Measurements from ENCODE around the gene ATE1. TPM values are rescaled to one million over a fixed set of nuclear protein-coding genes. Genes with fewer than 3 reads are reported as not detected.
A peak's percentile ranks its signal among the peaks of the same experiment; 100 is the strongest.
"Not testable (repeated sequence)": the region's sequence is repeated elsewhere in the genome, so short reads cannot be mapped to it uniquely, and the experiment has no call there.

ATE1 gene
- total RNA-seq, 1 donor from 2014 or later = 6.9 TPM

DNA sequence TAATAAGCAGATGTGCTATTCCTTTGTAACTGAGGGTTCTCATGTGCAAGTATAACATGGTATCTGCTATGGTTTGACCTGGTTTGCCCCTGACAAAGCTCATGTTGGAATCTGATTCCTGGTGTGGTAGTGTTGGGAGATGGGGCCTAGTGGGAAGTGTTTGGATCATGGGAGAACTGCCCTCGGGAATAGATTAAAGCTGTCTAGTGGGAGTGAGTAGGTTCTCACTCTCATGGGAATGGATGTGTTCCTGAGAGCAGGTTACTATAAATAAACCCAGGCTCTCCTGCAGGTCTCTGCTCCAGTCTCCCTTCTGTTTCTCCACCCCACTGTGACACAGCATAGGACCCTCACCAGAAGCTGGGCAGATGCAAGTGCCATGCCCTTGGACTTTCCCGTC lies 97.7 kb downstream of the ATE1 start:
- DNase-seq (ENCODE audit: low spot score in 2 of 2) = no peak
- Histone ChIP-seq H3K27me3 (no peaks in the 10 kb centered on the region), H3K9me3 (no peaks in the 10 kb centered on the region), H3K36me3 (peaks cover 5 to 8% of the 10 kb centered on the region in 2 donors), H3K27ac (no peak overlapping the region), H3K4me3 (no peak overlapping the region), H3K4me1 (no peaks in the 10 kb centered on the region)
- TF ChIP-seq, protein P1, sequence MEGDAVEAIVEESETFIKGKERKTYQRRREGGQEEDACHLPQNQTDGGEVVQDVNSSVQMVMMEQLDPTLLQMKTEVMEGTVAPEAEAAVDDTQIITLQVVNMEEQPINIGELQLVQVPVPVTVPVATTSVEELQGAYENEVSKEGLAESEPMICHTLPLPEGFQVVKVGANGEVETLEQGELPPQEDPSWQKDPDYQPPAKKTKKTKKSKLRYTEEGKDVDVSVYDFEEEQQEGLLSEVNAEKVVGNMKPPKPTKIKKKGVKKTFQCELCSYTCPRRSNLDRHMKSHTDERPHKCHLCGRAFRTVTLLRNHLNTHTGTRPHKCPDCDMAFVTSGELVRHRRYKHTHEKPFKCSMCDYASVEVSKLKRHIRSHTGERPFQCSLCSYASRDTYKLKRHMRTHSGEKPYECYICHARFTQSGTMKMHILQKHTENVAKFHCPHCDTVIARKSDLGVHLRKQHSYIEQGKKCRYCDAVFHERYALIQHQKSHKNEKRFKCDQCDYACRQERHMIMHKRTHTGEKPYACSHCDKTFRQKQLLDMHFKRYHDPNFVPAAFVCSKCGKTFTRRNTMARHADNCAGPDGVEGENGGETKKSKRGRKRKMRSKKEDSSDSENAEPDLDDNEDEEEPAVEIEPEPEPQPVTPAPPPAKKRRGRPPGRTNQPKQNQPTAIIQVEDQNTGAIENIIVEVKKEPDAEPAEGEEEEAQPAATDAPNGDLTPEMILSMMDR (IDR thresholded peaks at IDR 0.05) = no peak
- intact Hi-C loops (cut with DNase I) = no loop called here

DNA sequence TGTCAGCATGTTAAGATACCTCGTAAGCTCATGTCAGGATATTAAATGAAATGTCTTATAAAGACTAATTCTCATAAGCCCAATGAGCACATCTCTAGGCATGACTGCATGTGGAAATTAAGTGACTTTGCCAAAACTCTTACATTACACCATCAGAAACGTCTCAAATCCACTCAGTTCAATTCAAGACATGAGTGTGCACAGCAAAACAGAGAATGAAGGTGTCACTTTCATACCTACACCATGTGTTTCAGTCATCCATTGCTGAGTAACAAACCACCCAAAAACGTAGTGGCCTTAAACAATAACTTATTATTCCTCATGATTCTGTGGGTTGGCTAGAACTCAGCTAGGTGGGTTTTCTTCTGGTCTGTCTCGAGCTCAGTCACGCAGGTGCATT lies 99.8 kb downstream of the ATE1 start:
- Histone ChIP-seq H3K9me3 (no peaks in the 10 kb centered on the region), H3K4me1 (no peaks in the 10 kb centered on the region), H3K27me3 (no peaks in the 10 kb centered on the region), H3K27ac (no peak overlapping the region), H3K36me3 (peaks cover 5 to 8% of the 10 kb centered on the region in 2 donors), H3K4me3 (no peak overlapping the region)
- TF ChIP-seq, protein P1 (IDR thresholded peaks at IDR 0.05) = no peak
- no peak for DNase-seq (ENCODE audit: low spot score in 2 of 2)
- intact Hi-C loops (cut with DNase I) = loop anchor here (10.0 kb wide), 1 partner anchor 57 kb away; no protein-coding TSS in a partner anchor

DNA sequence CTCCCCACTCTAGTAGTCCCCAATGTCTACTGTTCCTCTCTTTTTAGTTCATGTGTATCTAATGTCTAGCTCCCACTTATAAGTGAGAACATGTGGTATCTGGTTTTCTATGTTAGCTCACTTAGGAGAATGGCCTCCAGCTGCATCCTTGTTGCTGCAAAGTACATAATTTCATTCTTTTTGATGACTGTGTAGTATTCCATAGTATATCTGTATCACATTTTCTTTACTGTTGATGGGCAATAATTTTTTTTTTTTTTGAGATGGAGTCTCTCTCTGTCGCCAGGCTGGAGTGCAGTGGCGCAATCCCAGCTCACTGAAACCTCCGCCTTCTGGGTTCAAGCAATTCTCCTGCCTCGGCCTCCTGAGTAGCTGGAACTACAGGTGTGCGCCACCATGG lies 101.1 kb downstream of the ATE1 start:
- not testable (repeated sequence) for H3K9me3 ChIP-seq; H3K27ac ChIP-seq; H3K27me3 ChIP-seq; DNase-seq (ENCODE audit: low spot score in 2 of 2); H3K4me1 ChIP-seq; H3K4me3 ChIP-seq; H3K36me3 ChIP-seq
- intact Hi-C loops (cut with DNase I) = loop anchor here (10.0 kb wide), 1 partner anchor 58 kb away; no protein-coding TSS in a partner anchor

DNA sequence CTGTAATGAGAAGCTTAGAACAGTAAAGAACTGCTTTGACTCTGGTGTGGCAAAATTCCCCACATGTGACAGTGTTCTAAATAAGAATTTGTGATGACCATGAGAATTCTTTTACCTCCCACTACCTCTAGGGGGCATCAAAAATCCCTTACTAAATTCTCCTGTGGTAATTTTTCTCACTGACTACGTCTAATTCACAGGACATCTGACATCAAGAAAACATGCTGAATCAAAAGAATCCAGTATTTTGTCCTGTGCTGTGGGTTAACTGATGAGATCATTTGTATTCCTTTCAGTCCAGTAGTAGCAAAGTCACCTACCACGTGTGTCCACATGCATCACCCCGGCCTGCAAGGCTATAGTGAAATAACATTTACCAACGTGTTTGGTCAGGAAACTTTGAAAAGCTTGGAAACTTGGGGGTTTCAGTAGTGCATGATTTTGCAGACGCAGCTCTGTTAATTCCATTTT lies 103.8 kb downstream of the ATE1 start:
- peaks cover 5 to 8% of the 10 kb centered on the region in 2 donors for H3K36me3 ChIP-seq
- H3K27me3 ChIP-seq = no peaks in the 10 kb centered on the region
- intact Hi-C loops (cut with DNase I) = loop anchor here (10.0 kb wide), 1 partner anchor 61 kb away; no protein-coding TSS in a partner anchor

DNA sequence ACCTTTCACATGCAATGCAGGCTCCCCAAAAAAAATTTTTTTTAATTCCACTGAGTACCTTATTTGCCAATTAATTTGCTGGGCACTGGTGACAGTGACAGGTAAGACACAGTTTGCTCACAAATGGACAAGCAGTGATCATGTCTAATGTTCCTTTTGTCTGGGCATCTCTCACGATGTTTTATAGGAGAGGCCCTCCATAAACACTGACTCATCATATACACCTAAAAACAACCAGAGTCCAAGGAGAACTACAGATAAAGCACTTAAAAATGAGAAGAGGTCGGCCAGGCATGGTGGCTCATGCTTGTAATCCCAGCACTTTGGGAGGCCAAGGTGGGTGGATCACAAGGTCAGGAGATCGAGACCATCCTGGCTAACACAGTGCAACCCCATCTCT lies 105.1 kb downstream of the ATE1 start:
- TF ChIP-seq, protein P1 (IDR thresholded peaks at IDR 0.05) = no peak
- H3K4me1 ChIP-seq = no peaks in the 10 kb centered on the region
- H3K4me3 ChIP-seq = no peak overlapping the region
- H3K27ac ChIP-seq = no peak overlapping the region
- no peaks in the 10 kb centered on the region for H3K27me3 ChIP-seq
- intact Hi-C loops (cut with DNase I) = loop anchor here (10.0 kb wide), 1 partner anchor 62 kb away; no protein-coding TSS in a partner anchor
- no peak for DNase-seq (ENCODE audit: low spot score in 2 of 2)
- no peaks in the 10 kb centered on the region for H3K9me3 ChIP-seq
- H3K36me3 ChIP-seq = peaks cover 0 to under 1% of the 10 kb centered on the region in 2 donors

More for the DNA sequence above, 103.8 kb downstream of the ATE1 start:
- Histone ChIP-seq H3K27ac (no peak overlapping the region), H3K4me3 (no peak overlapping the region), H3K4me1 (no peaks in the 10 kb centered on the region), H3K9me3 (no peaks in the 10 kb centered on the region)
- no peak for DNase-seq (ENCODE audit: low spot score in 2 of 2)
- TF ChIP-seq, protein P1 (IDR thresholded peaks at IDR 0.05) = peak in 2 of 3 experiments; percentile 57 to 60

DNA sequence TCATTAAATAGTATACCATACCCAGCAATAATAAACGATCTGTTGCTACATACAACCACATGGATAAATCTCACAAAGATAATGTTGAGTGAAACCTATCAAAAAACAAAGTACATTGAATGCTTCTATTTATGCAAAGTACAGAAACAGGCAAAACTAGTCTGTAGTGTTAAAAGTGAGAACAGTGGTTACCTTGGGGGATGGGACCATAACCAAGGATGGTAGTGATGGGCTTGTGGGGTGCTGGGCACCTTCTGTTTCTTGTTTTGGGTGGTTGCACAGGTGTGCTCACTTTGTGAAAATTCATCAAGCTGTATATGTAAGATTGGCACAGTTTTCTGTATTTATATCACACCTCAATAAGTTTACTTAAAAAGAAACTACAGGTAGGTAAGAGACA lies 105.7 kb downstream of the ATE1 start:
- H3K27me3 ChIP-seq = no peaks in the 10 kb centered on the region
- no peaks in the 10 kb centered on the region for H3K9me3 ChIP-seq
- no peaks in the 10 kb centered on the region for H3K36me3 ChIP-seq
- intact Hi-C loops (cut with DNase I) = loop anchor here (10.0 kb wide), 1 partner anchor 63 kb away; no protein-coding TSS in a partner anchor
- H3K4me3 ChIP-seq = no peak overlapping the region
- TF ChIP-seq, protein P1 (IDR thresholded peaks at IDR 0.05) = no peak
- no peaks in the 10 kb centered on the region for H3K4me1 ChIP-seq
- no peak overlapping the region for H3K27ac ChIP-seq
- no peak for DNase-seq (ENCODE audit: low spot score in 2 of 2)

All from ascending aorta (tissue), 2 donors.